SU-DHL-6 (cell line): ENCODE measurements around the gene ALK.

Source experiments
- H2AFZ ChIP-seq: fragments of 200-600 bp; sonication (generic); 2 replicates; pipeline ENCODE4 v1.6.1; 2014; ENCODE audit warnings: low read depth, mild to moderate bottlenecking, moderate library complexity, mixed read lengths, antibody characterized with exemption, low read length; ENCODE audit not compliant: severe bottlenecking
- H3F3A ChIP-seq: fragments of 200-600 bp; shearing (Covaris generic); 2 replicates; pipeline ENCODE4 v1.6.0; 2016; ENCODE audit warnings: antibody characterized with exemption, mild to moderate bottlenecking; ENCODE audit not compliant: insufficient read depth
- H3K27ac ChIP-seq: fragments of 200-600 bp; sonication (generic); 2 replicates; pipeline ENCODE4 v1.5.1; 2016; ENCODE audit warnings: low read depth, mild to moderate bottlenecking, low read length, moderate library complexity, mixed read lengths
- H3K27me3 ChIP-seq: fragments of 200-600 bp; sonication (generic), shearing (Covaris generic); 2 replicates; pipeline ENCODE4 v1.6.0; 2014; ENCODE audit warnings: mild to moderate bottlenecking, low read length
- H3K36me3 ChIP-seq: fragments of 200-600 bp; sonication (generic); 2 replicates; pipeline ENCODE4 v1.6.1; 2014; ENCODE audit warnings: mild to moderate bottlenecking, low read length, mixed read lengths
- H3K4me2 ChIP-seq: fragments of 300-600, 200-600 bp; shearing (Covaris generic), sonication (generic); 2 replicates; pipeline ENCODE4 v1.6.0; 2014; ENCODE audit warnings: low read length, low read depth, mild to moderate bottlenecking; ENCODE audit not compliant: poor library complexity, severe bottlenecking
- H3K4me3 ChIP-seq: fragments of 200-600 bp; sonication (generic); 2 replicates; pipeline ENCODE4 v1.5.1; 2014; ENCODE audit warnings: antibody characterized with exemption, low read length, mild to moderate bottlenecking, mixed read lengths; ENCODE audit not compliant: insufficient read depth, poor library complexity, severe bottlenecking
- H3K79me2 ChIP-seq: fragments of 200-600 bp; sonication (generic); 2 replicates; pipeline ENCODE4 v1.6.1; 2014; ENCODE audit warnings: mild to moderate bottlenecking, low read length, moderate library complexity; ENCODE audit not compliant: insufficient read depth
- H3K9ac ChIP-seq: fragments of 200-600 bp; sonication (generic); 2 replicates; pipeline ENCODE4 v1.7.0; 2014; ENCODE audit warnings: mild to moderate bottlenecking, low read length
- H3K9me2 ChIP-seq: fragments of 200-600 bp; sonication (generic); replicated peaks from 2 replicates; pipeline ENCODE4 v1.6.1; 2014; ENCODE audit warnings: low read length; ENCODE audit not compliant: insufficient read depth
- H3K9me3 ChIP-seq: fragments of 200-600 bp; sonication (generic); 2 replicates; pipeline ENCODE4 v1.6.1; 2014; ENCODE audit warnings: low read length, mixed read lengths; ENCODE audit not compliant: insufficient read depth
- H4K20me1 ChIP-seq: fragments of 200-600 bp; sonication (generic); 2 replicates; pipeline ENCODE4 v1.6.1; 2014; ENCODE audit warnings: low read depth, mild to moderate bottlenecking, antibody characterized with exemption, low read length, moderate library complexity, mixed read lengths
- CTCF ChIP-seq: fragments of 200-600 bp; sonication (generic); IDR thresholded peaks from one replicate; pipeline ENCODE4 v1.5.1; 2017; ENCODE audit warnings: antibody characterized with exemption, mild to moderate bottlenecking, low read length, moderate library complexity; ENCODE audit not compliant: insufficient read depth, poor library complexity, severe bottlenecking
- EZH2phosphoT487 ChIP-seq: fragments of 200-600 bp; sonication (generic), shearing (Covaris generic); conservative IDR thresholded peaks from 2 replicates; pipeline ENCODE4 v1.6.1; 2018; ENCODE audit warnings: mild to moderate bottlenecking, antibody characterized with exemption, low read length, moderate library complexity, mixed read lengths

The ALK gene

GRCh38 chr2:29222381-29223179 is 698.8 kb downstream of the ALK start:
- no peaks in the 10 kb centered on the region for H3K9me2 ChIP-seq
- H3K9ac ChIP-seq = no peak overlapping the region
- no peaks in the 10 kb centered on the region for H3K9me3 ChIP-seq
- H3K79me2 ChIP-seq = no peaks in the 10 kb centered on the region
- H4K20me1 ChIP-seq = no peaks in the 10 kb centered on the region
- H3K27me3 ChIP-seq = no peaks in the 10 kb centered on the region
- no peaks in the 10 kb centered on the region for H3K36me3 ChIP-seq
- H3K27ac ChIP-seq = no peak overlapping the region
- no peak for TF ChIP-seq EZH2phosphoT487
- TF ChIP-seq CTCF = no peak
- H2AFZ ChIP-seq = no peak overlapping the region
- no peak overlapping the region for H3K4me2 ChIP-seq
- H3F3A ChIP-seq = no peaks in the 10 kb centered on the region
- H3K4me3 ChIP-seq = no peak overlapping the region

GRCh38 chr2:29220506-29221270 is 700.7 kb downstream of the ALK start:
- Histone ChIP-seq H3F3A (no peaks in the 10 kb centered on the region), H3K9ac (no peak overlapping the region), H3K36me3 (no peaks in the 10 kb centered on the region), H3K4me3 (no peak overlapping the region), H3K27me3 (no peaks in the 10 kb centered on the region), H3K9me2 (no peaks in the 10 kb centered on the region), H3K9me3 (no peaks in the 10 kb centered on the region), H2AFZ (no peak overlapping the region), H3K79me2 (no peaks in the 10 kb centered on the region), H4K20me1 (no peaks in the 10 kb centered on the region), H3K27ac (no peak overlapping the region), H3K4me2 (no peak overlapping the region)
- TF ChIP-seq EZH2phosphoT487 (no peak), CTCF (no peak)

- no peaks in the 10 kb centered on the region for H4K20me1 ChIP-seq
- no peaks in the 10 kb centered on the region for H3K9me3 ChIP-seq
- no peaks in the 10 kb centered on the region for H3K27me3 ChIP-seq
- no peak overlapping the region for H3K9ac ChIP-seq
- no peak overlapping the region for H3K27ac ChIP-seq
- H3K79me2 ChIP-seq = no peaks in the 10 kb centered on the region
- H3F3A ChIP-seq = no peaks in the 10 kb centered on the region
- no peaks in the 10 kb centered on the region for H3K36me3 ChIP-seq
- H3K9me2 ChIP-seq = no peaks in the 10 kb centered on the region
- H3K4me2 ChIP-seq = no peak overlapping the region
- H3K4me3 ChIP-seq = no peak overlapping the region
- H2AFZ ChIP-seq = no peak overlapping the region
- TF ChIP-seq EZH2phosphoT487 (no peak), CTCF (no peak)
Observed at GRCh38 chr2:29219374-29219773, 702.0 kb downstream of the ALK start.
